ENCODE results near the gene FNIP2.

FNIP2 gene

GRCh38 chr4:158930639-158930972, 161.8 kb downstream of the FNIP2 start:
- DNase-seq (no peak), ATAC-seq (ENCODE audit: insufficient read depth, low read depth) (no peak)
- H2AFZ ChIP-seq (ENCODE audit: low read depth, low read length) = no peak overlapping the region
- H3K36me3 ChIP-seq (ENCODE audit: insufficient read depth, low read length) = no peaks in the 10 kb centered on the region
- no peaks in the 10 kb centered on the region for H3K27me3 ChIP-seq (ENCODE audit: insufficient read depth, low read length, poor library complexity)
- no peaks in the 10 kb centered on the region for H3K9me3 ChIP-seq (ENCODE audit: insufficient read depth, low read length, severe bottlenecking)
- H4K20me1 ChIP-seq (ENCODE audit: insufficient read depth, low read length) = no peaks in the 10 kb centered on the region
- H3K9ac ChIP-seq (ENCODE audit: low read depth, low read length) = no peak overlapping the region
- TF ChIP-seq, protein P1, sequence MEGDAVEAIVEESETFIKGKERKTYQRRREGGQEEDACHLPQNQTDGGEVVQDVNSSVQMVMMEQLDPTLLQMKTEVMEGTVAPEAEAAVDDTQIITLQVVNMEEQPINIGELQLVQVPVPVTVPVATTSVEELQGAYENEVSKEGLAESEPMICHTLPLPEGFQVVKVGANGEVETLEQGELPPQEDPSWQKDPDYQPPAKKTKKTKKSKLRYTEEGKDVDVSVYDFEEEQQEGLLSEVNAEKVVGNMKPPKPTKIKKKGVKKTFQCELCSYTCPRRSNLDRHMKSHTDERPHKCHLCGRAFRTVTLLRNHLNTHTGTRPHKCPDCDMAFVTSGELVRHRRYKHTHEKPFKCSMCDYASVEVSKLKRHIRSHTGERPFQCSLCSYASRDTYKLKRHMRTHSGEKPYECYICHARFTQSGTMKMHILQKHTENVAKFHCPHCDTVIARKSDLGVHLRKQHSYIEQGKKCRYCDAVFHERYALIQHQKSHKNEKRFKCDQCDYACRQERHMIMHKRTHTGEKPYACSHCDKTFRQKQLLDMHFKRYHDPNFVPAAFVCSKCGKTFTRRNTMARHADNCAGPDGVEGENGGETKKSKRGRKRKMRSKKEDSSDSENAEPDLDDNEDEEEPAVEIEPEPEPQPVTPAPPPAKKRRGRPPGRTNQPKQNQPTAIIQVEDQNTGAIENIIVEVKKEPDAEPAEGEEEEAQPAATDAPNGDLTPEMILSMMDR (IDR thresholded peaks at IDR 0.05; ENCODE audit: borderline replicate concordance, extremely low read depth, low read length, poor library complexity, severe bottlenecking) = no peak
- no peak for TF ChIP-seq EZH2 (IDR thresholded peaks at IDR 0.05; ENCODE audit: borderline replicate concordance, low read depth, low read length, severe bottlenecking)
- no peak overlapping the region for H3K4me2 ChIP-seq (ENCODE audit: insufficient read depth, low read length)
- peaks cover 4% of the 10 kb centered on the region; the same call in 1 of the 2 replicates for H3K4me1 ChIP-seq (ENCODE audit: insufficient read depth, low read length)
- H3K4me3 ChIP-seq (ENCODE audit: low read depth in 1 of 2, low read length in 2 of 2) = no peak overlapping the region
- H3K27ac ChIP-seq (ENCODE audit: low read length) = no peak overlapping the region
- no peaks in the 10 kb centered on the region for H3K79me2 ChIP-seq (ENCODE audit: insufficient read depth, low read length)

- Histone ChIP-seq H3K36me3 (ENCODE audit: insufficient read depth, low read length) (no peaks in the 10 kb centered on the region), H3K79me2 (ENCODE audit: insufficient read depth, low read length) (no peaks in the 10 kb centered on the region), H3K27ac (ENCODE audit: low read length) (no peak overlapping the region), H3K4me2 (ENCODE audit: insufficient read depth, low read length) (no peak overlapping the region), H3K4me3 (ENCODE audit: low read depth in 1 of 2, low read length in 2 of 2) (no peak overlapping the region), H3K9me3 (ENCODE audit: insufficient read depth, low read length, severe bottlenecking) (no peaks in the 10 kb centered on the region), H3K9ac (ENCODE audit: low read depth, low read length) (no peak overlapping the region), H2AFZ (ENCODE audit: low read depth, low read length) (no peak overlapping the region), H3K27me3 (ENCODE audit: insufficient read depth, low read length, poor library complexity) (no peaks in the 10 kb centered on the region), H3K4me1 (ENCODE audit: insufficient read depth, low read length) (peaks cover 4% of the 10 kb centered on the region; the same call in 1 of the 2 replicates), H4K20me1 (ENCODE audit: insufficient read depth, low read length) (no peaks in the 10 kb centered on the region)
- TF ChIP-seq, protein P1 (IDR thresholded peaks at IDR 0.05; ENCODE audit: borderline replicate concordance, extremely low read depth, low read length, poor library complexity, severe bottlenecking) = no peak
- no peak for TF ChIP-seq EZH2 (IDR thresholded peaks at IDR 0.05; ENCODE audit: borderline replicate concordance, low read depth, low read length, severe bottlenecking)
- no peak for DNase-seq
- no peak for ATAC-seq (ENCODE audit: insufficient read depth, low read depth)
Measured at GRCh38 chr4:158933236-158933635, 164.4 kb downstream of the FNIP2 start.

- Histone ChIP-seq H3K27ac (ENCODE audit: low read length) (no peak overlapping the region), H4K20me1 (ENCODE audit: insufficient read depth, low read length) (no peaks in the 10 kb centered on the region), H3K79me2 (ENCODE audit: insufficient read depth, low read length) (no peaks in the 10 kb centered on the region), H3K9me3 (ENCODE audit: insufficient read depth, low read length, severe bottlenecking) (no peaks in the 10 kb centered on the region), H3K36me3 (ENCODE audit: insufficient read depth, low read length) (no peaks in the 10 kb centered on the region), H2AFZ (ENCODE audit: low read depth, low read length) (no peak overlapping the region), H3K4me2 (ENCODE audit: insufficient read depth, low read length) (no peak overlapping the region), H3K4me3 (ENCODE audit: low read depth in 1 of 2, low read length in 2 of 2) (no peak overlapping the region), H3K4me1 (ENCODE audit: insufficient read depth, low read length) (peaks cover under 1% of the 10 kb centered on the region; the same call in 1 of the 2 replicates), H3K9ac (ENCODE audit: low read depth, low read length) (no peak overlapping the region), H3K27me3 (ENCODE audit: insufficient read depth, low read length, poor library complexity) (no peaks in the 10 kb centered on the region)
- TF ChIP-seq EZH2 (IDR thresholded peaks at IDR 0.05; ENCODE audit: borderline replicate concordance, low read depth, low read length, severe bottlenecking) = no peak
- TF ChIP-seq, protein P1 (IDR thresholded peaks at IDR 0.05; ENCODE audit: borderline replicate concordance, extremely low read depth, low read length, poor library complexity, severe bottlenecking) = no peak
- no peak for DNase-seq
- ATAC-seq (ENCODE audit: insufficient read depth, low read depth) = no peak
Measured at GRCh38 chr4:158934996-158935669, 166.3 kb downstream of the FNIP2 start.
